ENCODE measurements around the gene DVL2. TPM values are rescaled to one million over a fixed set of nuclear protein-coding genes. Genes with fewer than 3 reads are reported as not detected.

DVL2 gene
- total RNA-seq, 1 experiment from 2014 or later, result 67.3 TPM

- Mint-ChIP-seq H3K27ac (no peak overlapping the region), H3K36me3 (peaks cover 34% of the 10 kb centered on the region), H3K27me3 (ENCODE audit: low read depth) (no peaks in the 10 kb centered on the region), H3K4me1 (peaks cover 21% of the 10 kb centered on the region), H3K4me3 (no peak overlapping the region), H3K9me3 (no peaks in the 10 kb centered on the region)
- no peak for DNase-seq (ENCODE audit: low spot score)
- TF ChIP-seq ELF4 (CRISPR knock-in tag; IDR thresholded peaks at IDR 0.05; ENCODE audit: low read depth) (no peak), OVOL2 (CRISPR knock-in tag; IDR thresholded peaks at IDR 0.05; ENCODE audit: borderline replicate concordance) (no peak), E2F1 (CRISPR knock-in tag; IDR thresholded peaks at IDR 0.05) (no peak), ATF3 (CRISPR knock-in tag; conservative IDR thresholded peaks at IDR 0.05) (no peak), ZNF138 (CRISPR knock-in tag; conservative IDR thresholded peaks at IDR 0.05) (no peak), ATF2 (CRISPR knock-in tag; IDR thresholded peaks at IDR 0.05; ENCODE audit: borderline replicate concordance, low read depth) (no peak), AR (CRISPR knock-in tag; IDR thresholded peaks at IDR 0.05) (no peak), FOXK1 (CRISPR knock-in tag; IDR thresholded peaks at IDR 0.05) (no peak), SOX15 (CRISPR knock-in tag; IDR thresholded peaks at IDR 0.05) (no peak), CREB1 (CRISPR knock-in tag; IDR thresholded peaks at IDR 0.05) (no peak), NR3C1 (CRISPR knock-in tag; conservative IDR thresholded peaks at IDR 0.05; ENCODE audit: low read depth) (no peak), E2F5 (CRISPR knock-in tag; IDR thresholded peaks at IDR 0.05) (no peak), ZNF317 (CRISPR knock-in tag; IDR thresholded peaks at IDR 0.05; ENCODE audit: borderline replicate concordance, low read depth) (no peak), MXD4 (CRISPR knock-in tag; IDR thresholded peaks at IDR 0.05; ENCODE audit: borderline replicate concordance) (no peak), MLX (CRISPR knock-in tag; IDR thresholded peaks at IDR 0.05) (no peak), ZNF671 (CRISPR knock-in tag; IDR thresholded peaks at IDR 0.05) (no peak), ZNF423 (CRISPR knock-in tag; IDR thresholded peaks at IDR 0.05) (no peak), ZBTB43 (CRISPR knock-in tag; IDR thresholded peaks at IDR 0.05) (no peak), NR1H2 (CRISPR knock-in tag; IDR thresholded peaks at IDR 0.05) (no peak)
- ChIA-PET CTCF (no interaction called here), POLR2A (interaction anchor here (0.7 kb wide), 1 partner anchor 47 kb away, joined by 4 read pairs; no protein-coding TSS in a partner anchor)
- ATAC-seq, result no peak
These were observed 20.2 kb upstream of the DVL2 start for GRCh38 chr17:7254511-7254910.
